GM18951 (cell line): ENCODE measurements around the gene SSC4D.

Experiments
- POLR2A ChIP-seq: IDR thresholded peaks from 4 replicates; pipeline ENCODE4 v1.6.1; 2011; ENCODE audit warnings: mild to moderate bottlenecking; ENCODE audit not compliant: insufficient read length, insufficient read depth; ENCODE audit errors: extremely low read depth
- in situ Hi-C: fragments of 300-500 bp; cut with MboI; formaldehyde crosslinking; loops from one replicate; pipeline ENCODE4 v1.12.0; 2022; ENCODE audit warnings: low sequenced_read_pairs, mixed read lengths, inconsistent platforms; ENCODE audit not compliant: unreplicated experiment

SSC4D gene

GRCh38 chr7:76359978-76360638, 49.4 kb downstream of the SSC4D start:
- in situ Hi-C loops = no loop called here
- no peak for TF ChIP-seq POLR2A

GRCh38 chr7:76359111-76359977, 50.2 kb downstream of the SSC4D start:
- TF ChIP-seq POLR2A = no peak
- in situ Hi-C loops = no loop called here

GRCh38 chr7:76358481-76359110, 50.9 kb downstream of the SSC4D start, which contains the start of gene YWHAG:
TSS of gene YWHAG (minus strand) at chr7:76358991. CDS start at chr7:76358808, 183 bp downstream.
- TF ChIP-seq POLR2A = peak; percentile 98
- in situ Hi-C loops = no loop called here

- in situ Hi-C loops = no loop called here
- TF ChIP-seq POLR2A = no peak
Observed at GRCh38 chr7:76358011-76358480, 51.5 kb downstream of the SSC4D start.

GRCh38 chr7:76357475-76358010, 52.0 kb downstream of the SSC4D start:
- in situ Hi-C loops = no loop called here
- no peak for TF ChIP-seq POLR2A

- in situ Hi-C loops = no loop called here
- TF ChIP-seq POLR2A = no peak
Observed at GRCh38 chr7:76356823-76357222, 52.7 kb downstream of the SSC4D start.

- no peak for TF ChIP-seq POLR2A
- in situ Hi-C loops = no loop called here
Observed at GRCh38 chr7:76356115-76356514, 53.4 kb downstream of the SSC4D start.

GRCh38 chr7:76354981-76355730, 54.3 kb downstream of the SSC4D start:
- TF ChIP-seq POLR2A = no peak
- in situ Hi-C loops = no loop called here

- TF ChIP-seq POLR2A = no peak
- in situ Hi-C loops = no loop called here
Observed at GRCh38 chr7:76354516-76354915, 55.0 kb downstream of the SSC4D start.

- in situ Hi-C loops = no loop called here
- no peak for TF ChIP-seq POLR2A
Observed at GRCh38 chr7:76353744-76354143, 55.8 kb downstream of the SSC4D start.

GRCh38 chr7:76352193-76352592, 57.3 kb downstream of the SSC4D start:
- no peak for TF ChIP-seq POLR2A
- in situ Hi-C loops = no loop called here

- no peak for TF ChIP-seq POLR2A
- in situ Hi-C loops = no loop called here
Observed at GRCh38 chr7:76351372-76351771, 58.1 kb downstream of the SSC4D start.

GRCh38 chr7:76349313-76349885, 60.1 kb downstream of the SSC4D start:
- TF ChIP-seq POLR2A = no peak
- in situ Hi-C loops = no loop called here

GRCh38 chr7:76347710-76348109, 61.8 kb downstream of the SSC4D start:
- in situ Hi-C loops = no loop called here
- no peak for TF ChIP-seq POLR2A
